ENCODE results near the gene EMILIN1.
A peak's percentile ranks its signal among the peaks of the same experiment; 100 is the strongest.

Gene EMILIN1

DNA sequence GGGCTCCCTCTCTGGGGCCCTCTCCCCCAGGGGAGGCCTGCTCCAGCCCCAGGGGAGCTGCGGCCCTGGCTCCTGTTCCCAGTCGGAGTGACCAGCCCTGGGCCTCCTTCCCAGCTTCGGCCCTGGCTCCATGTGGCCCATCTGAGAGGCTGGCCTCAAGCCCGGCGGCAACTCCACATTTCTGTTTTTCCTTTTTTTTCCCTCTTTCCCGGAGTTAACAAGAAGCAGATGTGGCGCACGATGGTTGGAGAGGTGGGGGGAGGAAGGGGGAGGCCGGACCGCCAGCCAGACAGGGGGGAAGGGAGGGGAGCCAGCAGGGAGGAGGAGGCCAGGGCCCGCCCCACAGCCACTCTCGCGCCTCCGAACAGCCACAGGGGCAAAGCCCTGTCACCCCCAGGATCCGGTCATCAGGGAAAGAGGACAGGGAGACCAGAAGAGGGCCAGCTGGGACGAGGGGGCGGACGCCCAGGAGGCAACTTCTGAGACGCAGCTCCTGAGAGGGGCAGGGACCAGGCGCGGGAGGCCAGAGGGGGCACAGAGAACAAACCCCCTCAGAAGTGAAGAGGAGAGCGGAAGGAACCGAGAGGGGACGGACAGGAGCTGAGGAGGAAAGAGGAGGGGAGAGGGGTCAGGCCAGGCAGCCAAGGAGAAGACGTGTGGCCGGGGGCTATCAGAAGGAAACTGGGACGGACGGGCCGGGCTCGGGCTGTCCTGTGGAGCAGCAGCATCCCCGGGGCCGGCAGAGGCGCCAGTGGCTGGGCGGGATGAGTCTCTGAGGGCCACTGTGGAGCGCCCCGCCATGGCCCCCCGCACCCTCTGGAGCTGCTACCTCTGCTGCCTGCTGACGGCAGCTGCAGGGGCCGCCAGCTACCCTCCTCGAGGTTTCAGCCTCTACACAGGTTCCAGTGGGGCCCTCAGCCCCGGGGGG, at the start of gene EMILIN1:
Gene EMILIN1, plus strand, starts transcription at position 349 of the 928 bp plus-strand sequence. Its CDS starts 451 bp downstream, at position 800.
- DNase-seq (ENCODE audit: low spot score) = no peak

- no peak for DNase-seq (ENCODE audit: low spot score)
Measured at GRCh38 chr2:27029051-27029450, 49.4 kb upstream of the EMILIN1 start.

- DNase-seq (ENCODE audit: low spot score) = peak; percentile 92
Measured at GRCh38 chr2:27032495-27033252, 45.7 kb upstream of the EMILIN1 start, which contains the start of gene TMEM214. Gene TMEM214 (plus strand): TSS chr2:27032965. CDS start chr2:27033016, 51 bp downstream.

DNA sequence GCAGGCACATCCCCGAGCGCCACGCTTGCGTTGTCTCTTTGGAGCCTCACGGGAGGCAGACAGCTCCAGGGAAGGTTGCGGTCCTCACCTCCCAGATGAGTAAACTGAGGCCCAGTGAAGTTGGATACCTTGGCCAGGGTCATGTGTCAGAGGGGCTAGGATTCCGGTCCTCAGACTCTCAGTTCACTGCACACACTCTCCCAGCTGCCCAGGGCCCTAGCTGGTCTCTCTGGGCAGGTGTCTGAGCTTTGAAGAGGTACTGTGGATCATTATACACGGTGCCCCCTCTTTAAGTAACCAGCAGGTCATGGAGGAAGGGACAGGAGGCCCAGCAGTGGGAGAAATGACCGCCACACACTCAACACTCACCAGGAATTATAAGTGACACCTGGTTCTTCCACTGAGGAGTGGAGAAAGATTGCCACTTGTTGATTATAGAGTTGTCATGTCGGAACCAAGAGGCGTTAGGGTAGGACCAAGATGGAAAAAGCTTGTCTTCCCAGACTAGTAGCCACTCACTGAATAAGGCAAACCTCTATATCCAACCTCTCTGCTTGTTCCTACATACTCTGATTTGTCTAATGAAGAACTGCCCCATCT, 45.1 kb upstream of the EMILIN1 start:
- no peak for DNase-seq (ENCODE audit: low spot score)

- no peak for DNase-seq (ENCODE audit: low spot score)
Measured at GRCh38 chr2:27038012-27038411, 40.4 kb upstream of the EMILIN1 start.

- no peak for DNase-seq (ENCODE audit: low spot score)
Measured at GRCh38 chr2:27038631-27039339, 39.6 kb upstream of the EMILIN1 start.

- no peak for DNase-seq (ENCODE audit: low spot score)
Measured at GRCh38 chr2:27039426-27039825, 39.0 kb upstream of the EMILIN1 start.

GRCh38 chr2:27039871-27040270, 38.5 kb upstream of the EMILIN1 start:
- no peak for DNase-seq (ENCODE audit: low spot score)

GRCh38 chr2:27040282-27040681, 38.1 kb upstream of the EMILIN1 start:
- DNase-seq (ENCODE audit: low spot score) = no peak

- no peak for DNase-seq (ENCODE audit: low spot score)
Measured at GRCh38 chr2:27041752-27042151, 36.7 kb upstream of the EMILIN1 start.

- DNase-seq (ENCODE audit: low spot score) = no peak
Measured at GRCh38 chr2:27042159-27042661, 36.2 kb upstream of the EMILIN1 start.

DNA sequence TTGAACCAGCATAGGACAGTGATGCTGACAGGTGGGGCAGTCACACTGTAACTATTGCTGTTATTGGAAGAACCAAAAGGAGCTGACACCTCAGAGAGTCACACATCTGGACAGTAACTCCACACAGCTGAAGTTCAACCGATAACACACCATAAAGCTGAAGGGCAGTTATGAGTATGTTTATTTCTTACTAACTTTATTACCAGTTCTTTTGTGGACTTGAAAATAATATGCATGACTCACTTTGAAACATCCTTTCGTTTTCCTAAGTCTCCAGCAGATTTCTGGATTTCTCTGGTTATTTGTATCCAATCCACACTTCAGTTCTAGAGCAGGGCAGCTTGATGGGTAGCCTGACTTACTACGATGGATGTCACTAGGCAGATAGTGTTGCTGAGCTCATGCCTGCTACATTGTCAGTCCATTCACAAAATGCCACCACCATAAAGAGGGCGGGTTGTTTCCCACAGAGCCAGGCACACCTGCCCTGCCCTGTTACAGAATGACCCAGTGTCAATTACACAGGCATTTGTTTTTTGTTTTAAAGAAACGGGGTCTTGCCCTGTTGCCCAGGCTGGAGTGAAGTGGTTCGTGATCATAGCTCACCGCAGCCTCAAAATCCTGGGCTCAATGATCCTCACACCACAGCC, 35.3 kb upstream of the EMILIN1 start:
- DNase-seq (ENCODE audit: low spot score) = no peak

GRCh38 chr2:27049422-27050280, 28.8 kb upstream of the EMILIN1 start:
- peak; percentile 54 for DNase-seq (ENCODE audit: low spot score)

GRCh38 chr2:27050281-27050995, 28.0 kb upstream of the EMILIN1 start:
- DNase-seq (ENCODE audit: low spot score) = peak; percentile 83

DNA sequence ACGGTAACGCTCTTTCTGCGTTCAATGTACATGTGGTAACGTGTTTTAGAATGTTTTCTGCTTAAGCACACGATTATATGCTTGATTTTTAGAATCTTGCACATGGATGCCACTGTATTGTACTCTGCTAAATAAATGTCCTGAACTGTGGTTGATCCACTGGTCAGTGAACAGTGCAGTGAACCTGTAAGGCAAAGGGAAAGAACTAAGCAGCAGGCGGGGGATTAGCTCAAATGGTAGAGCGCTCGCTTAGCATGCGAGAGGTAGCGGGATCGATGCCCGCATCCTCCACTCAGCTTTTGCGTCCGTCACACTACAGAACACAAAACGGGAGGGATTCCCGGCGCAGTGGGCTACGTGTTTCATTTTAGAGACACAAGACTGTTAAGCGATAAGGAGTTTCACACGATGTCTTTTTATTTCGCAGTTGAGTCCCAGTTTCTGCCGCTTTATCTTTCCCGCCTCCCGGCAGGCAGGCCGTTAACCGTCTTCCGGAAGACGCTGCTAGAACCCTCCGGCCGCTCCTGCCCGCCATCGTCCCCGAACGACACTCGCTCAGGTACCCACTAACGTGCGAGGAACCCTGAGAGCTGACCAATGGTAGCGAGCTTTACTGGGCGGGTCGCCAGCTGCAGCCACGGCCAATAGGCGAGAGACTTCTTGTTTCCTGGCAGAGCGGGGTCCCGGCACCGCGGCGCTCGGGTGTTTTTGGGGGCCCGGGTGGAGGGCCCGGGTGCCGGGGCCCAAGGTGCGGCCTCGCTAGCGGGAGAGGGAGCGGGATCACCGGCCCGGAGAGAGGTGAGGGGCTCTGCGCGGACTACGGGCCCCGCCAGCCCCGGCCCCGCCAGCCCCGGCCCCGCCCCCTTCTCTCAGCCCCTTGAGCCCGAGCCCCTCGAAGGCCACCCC, 27.2 kb upstream of the EMILIN1 start, which contains the start of gene AGBL5:
Gene AGBL5, plus strand, starts transcription at position 673 of the 906 bp plus-strand sequence. CDS start 1,291 bp downstream, outside the sequence.
- peak; percentile 98 for DNase-seq (ENCODE audit: low spot score)

DNA sequence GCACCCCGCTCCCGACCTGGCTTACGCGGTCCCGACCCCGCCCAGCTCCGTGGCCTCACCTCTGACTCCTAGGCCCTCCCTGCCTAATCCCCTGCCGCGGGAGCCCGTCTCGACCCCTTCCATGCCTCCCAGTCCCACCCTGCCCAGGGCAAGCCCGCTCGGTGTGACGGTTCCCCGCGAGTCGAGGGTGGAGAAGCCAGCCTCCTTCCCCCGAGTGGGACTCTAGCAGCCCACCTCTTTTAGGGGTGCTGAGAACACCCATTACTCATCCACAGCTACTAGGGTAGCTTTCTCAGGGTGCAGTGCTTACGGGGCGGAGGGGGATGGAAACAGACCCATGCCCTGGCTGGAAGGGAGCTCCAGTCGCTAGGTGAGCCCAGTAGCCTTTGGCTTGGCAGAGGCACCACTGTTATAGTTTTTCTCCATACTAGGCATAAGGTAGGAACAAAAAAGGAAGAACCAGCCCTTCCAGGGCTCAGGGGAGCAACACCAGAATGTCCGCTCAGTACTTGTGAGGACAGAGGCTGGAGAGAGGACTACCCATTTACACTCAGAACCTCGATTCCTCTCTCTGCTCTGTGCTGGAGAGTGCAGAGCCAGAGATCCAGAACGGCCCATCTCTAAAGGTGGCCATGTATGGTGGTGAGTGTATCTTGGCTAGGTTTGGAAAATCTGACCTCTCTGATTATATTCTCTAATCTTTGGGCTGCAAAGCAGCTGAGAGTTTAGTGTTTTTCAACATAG, 26.3 kb upstream of the EMILIN1 start:
- DNase-seq (ENCODE audit: low spot score) = no peak

- no peak for DNase-seq (ENCODE audit: low spot score)
Measured at GRCh38 chr2:27053321-27053720, 25.1 kb upstream of the EMILIN1 start.
